Smooth muscle cell (in vitro differentiated cells): ENCODE results near the gene SENP1. TPM values are rescaled to one million over a fixed set of nuclear protein-coding genes. Genes with fewer than 3 reads are reported as not detected.

Experiments
- DNase-seq: peaks from one replicate; lab custom pipeline; 2025; ENCODE audit not compliant: unreplicated experiment; lab: John Stamatoyannopoulos, UW
- H2AFZ ChIP-seq: fragments of 200-600 bp; sonication (generic); 2 replicates; pipeline ENCODE4 v1.6.0; 2016; ENCODE audit warnings: antibody characterized with exemption, low read depth, mild to moderate bottlenecking
- H3F3A ChIP-seq: fragments of 200-600 bp; sonication (generic); 2 replicates; pipeline ENCODE4 v1.6.0; 2017; ENCODE audit warnings: antibody characterized with exemption, low read depth
- H3K27ac ChIP-seq: fragments of 200-600 bp; sonication (generic); 2 replicates; pipeline ENCODE4 v1.5.1; 2016; ENCODE audit warnings: low read depth, mild to moderate bottlenecking
- H3K27me3 ChIP-seq: fragments of 200-600 bp; sonication (generic); 2 replicates; pipeline ENCODE4 v1.6.1; 2016; ENCODE audit warnings: low read depth, mild to moderate bottlenecking
- H3K36me3 ChIP-seq: fragments of 200-600 bp; sonication (generic); 2 replicates; pipeline ENCODE4 v1.5.1; 2016; ENCODE audit warnings: low read depth
- H3K4me1 ChIP-seq: fragments of 200-600 bp; sonication (generic); 2 replicates; pipeline ENCODE4 v1.5.1; 2016; ENCODE audit warnings: low read depth
- H3K4me2 ChIP-seq: fragments of 200-600 bp; sonication (generic); 2 replicates; pipeline ENCODE4 v1.6.0; 2016; ENCODE audit warnings: mild to moderate bottlenecking
- H3K4me3 ChIP-seq: fragments of 200-600 bp; sonication (generic); 2 replicates; pipeline ENCODE4 v1.5.1; 2016; ENCODE audit warnings: mild to moderate bottlenecking
- H3K79me2 ChIP-seq: fragments of 200-600 bp; sonication (generic); 2 replicates; pipeline ENCODE4 v1.6.0; 2016; ENCODE audit warnings: low read depth, mild to moderate bottlenecking
- H3K9ac ChIP-seq: fragments of 200-600 bp; sonication (generic); 2 replicates; pipeline ENCODE4 v1.6.0; 2016; ENCODE audit warnings: low read depth
- H3K9me3 ChIP-seq: fragments of 200-600 bp; sonication (generic); replicated peaks from 2 replicates; pipeline ENCODE4 v1.5.1; 2016; ENCODE audit warnings: low read depth
- H4K20me1 ChIP-seq: fragments of 200-600 bp; sonication (generic); 2 replicates; pipeline ENCODE4 v1.6.0; 2016; ENCODE audit warnings: low read depth
- WGBS: methylation state at CpG from one replicate; pipeline ENCODE4 v1.1.7; 2016; ENCODE audit warnings: low lambda C conversion rate; 5-methylcytosine and 5-hydroxymethylcytosine counted together
- polyA plus RNA-seq: library from polyadenylated mRNA; unstranded; fragments of >200 nt; fragmentation: Nextera tagmentation; extraction: Ambion mirVana; gene quantifications from 2 replicates; pipeline ENCODE4 v1.2.1, GENCODE V29; 2016
- total RNA-seq: library from RNA; depleted of rRNA; stranded (reverse); fragments of >200 nt; gene quantifications from 2 replicates; pipeline ENCODE4 v1.2.3, GENCODE V29; 2014
- TF ChIP-seq, protein P1 (sequence below): fragments of 200-600 bp; sonication (generic); IDR thresholded peaks from 2 replicates; pipeline ENCODE4 v1.5.1; 2017; ENCODE audit warnings: borderline replicate concordance, mild to moderate bottlenecking, antibody characterized with exemption; ENCODE audit not compliant: insufficient read depth, poor library complexity, severe bottlenecking

The SENP1 gene
- total and polyA plus RNA-seq, 2 experiments from 2014 or later: 6.7 to 25.8 TPM

DNA sequence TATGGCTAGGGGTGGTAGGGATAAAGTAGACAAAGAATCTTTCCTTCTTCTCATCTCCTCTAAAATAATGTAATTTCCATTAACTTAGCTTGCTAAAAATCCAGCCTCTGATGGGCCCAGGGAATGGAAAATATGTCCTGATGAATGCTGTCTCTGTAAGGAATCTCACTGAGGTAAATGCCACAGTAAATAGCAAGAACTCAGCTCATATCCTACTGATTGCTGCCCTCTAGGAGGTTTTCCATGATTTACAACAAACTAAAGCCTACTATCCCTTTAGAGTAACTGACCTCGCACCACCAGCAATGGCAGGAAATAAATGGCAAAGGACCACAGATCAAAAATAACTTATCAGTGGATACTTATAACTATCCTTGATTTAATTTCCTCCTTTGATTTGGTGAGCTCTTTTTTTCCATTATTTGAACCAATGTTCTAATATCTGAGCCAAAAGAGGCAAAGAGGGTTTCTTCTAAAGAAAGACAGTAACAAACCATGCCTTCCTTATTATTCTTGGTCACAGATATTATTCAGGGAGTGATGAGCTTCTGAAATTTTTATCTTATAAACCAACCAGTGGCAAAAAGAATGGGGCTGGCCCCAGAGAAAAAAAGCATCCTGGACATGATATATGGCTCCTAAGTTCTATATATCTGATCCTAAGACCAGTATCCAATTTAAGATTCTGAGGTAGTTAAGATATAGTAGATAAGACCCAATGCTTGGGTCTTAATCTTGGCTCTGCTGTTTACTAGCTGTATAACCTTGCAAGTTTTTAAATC is 43.8 kb downstream of the SENP1 start:
- no peak overlapping the region for H3K4me3 ChIP-seq
- no peaks in the 10 kb centered on the region for H3K4me1 ChIP-seq
- DNase-seq: no peak
- peaks cover 42% of the 10 kb centered on the region for H3K36me3 ChIP-seq
- no peaks in the 10 kb centered on the region for H3K27me3 ChIP-seq
- TF ChIP-seq, protein P1, sequence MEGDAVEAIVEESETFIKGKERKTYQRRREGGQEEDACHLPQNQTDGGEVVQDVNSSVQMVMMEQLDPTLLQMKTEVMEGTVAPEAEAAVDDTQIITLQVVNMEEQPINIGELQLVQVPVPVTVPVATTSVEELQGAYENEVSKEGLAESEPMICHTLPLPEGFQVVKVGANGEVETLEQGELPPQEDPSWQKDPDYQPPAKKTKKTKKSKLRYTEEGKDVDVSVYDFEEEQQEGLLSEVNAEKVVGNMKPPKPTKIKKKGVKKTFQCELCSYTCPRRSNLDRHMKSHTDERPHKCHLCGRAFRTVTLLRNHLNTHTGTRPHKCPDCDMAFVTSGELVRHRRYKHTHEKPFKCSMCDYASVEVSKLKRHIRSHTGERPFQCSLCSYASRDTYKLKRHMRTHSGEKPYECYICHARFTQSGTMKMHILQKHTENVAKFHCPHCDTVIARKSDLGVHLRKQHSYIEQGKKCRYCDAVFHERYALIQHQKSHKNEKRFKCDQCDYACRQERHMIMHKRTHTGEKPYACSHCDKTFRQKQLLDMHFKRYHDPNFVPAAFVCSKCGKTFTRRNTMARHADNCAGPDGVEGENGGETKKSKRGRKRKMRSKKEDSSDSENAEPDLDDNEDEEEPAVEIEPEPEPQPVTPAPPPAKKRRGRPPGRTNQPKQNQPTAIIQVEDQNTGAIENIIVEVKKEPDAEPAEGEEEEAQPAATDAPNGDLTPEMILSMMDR: no peak
- no peaks in the 10 kb centered on the region for H3K79me2 ChIP-seq
- no peak overlapping the region for H2AFZ ChIP-seq
- WGBS: 87% methylated on average over 1 of the region's 1 CpG
- no peaks in the 10 kb centered on the region for H3F3A ChIP-seq
- no peak overlapping the region for H3K27ac ChIP-seq
- H3K9me3 ChIP-seq: no peaks in the 10 kb centered on the region
- no peaks in the 10 kb centered on the region for H4K20me1 ChIP-seq
- no peak overlapping the region for H3K4me2 ChIP-seq
- no peak overlapping the region for H3K9ac ChIP-seq

DNA sequence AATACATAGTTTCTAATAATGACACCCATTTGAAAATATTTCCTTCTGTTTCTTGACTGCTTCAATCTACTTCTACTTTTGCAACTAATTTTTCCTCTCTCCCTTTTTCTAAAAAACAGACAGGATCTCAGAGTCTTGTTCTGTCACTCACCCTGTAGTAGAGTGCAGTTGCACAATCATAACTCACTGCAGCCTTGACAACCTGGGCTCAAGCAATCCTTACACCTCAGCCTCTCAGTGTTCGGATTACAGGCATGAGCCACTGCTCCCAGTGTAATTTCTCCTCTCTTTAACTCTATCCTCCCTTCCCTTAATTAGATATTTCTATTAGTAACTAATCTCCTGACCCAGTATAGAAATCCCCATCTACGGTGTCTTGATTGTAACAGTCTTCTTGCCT is 45.4 kb downstream of the SENP1 start:
- TF ChIP-seq, protein P1: no peak
- 98% methylated on average over 2 of the region's 2 CpGs for WGBS
- Histone ChIP-seq H3K4me1 (no peaks in the 10 kb centered on the region), H3K27me3 (no peaks in the 10 kb centered on the region), H3K4me3 (no peak overlapping the region), H3K4me2 (no peak overlapping the region), H3K36me3 (peaks cover 37% of the 10 kb centered on the region), H3K9ac (no peak overlapping the region), H3K27ac (no peak overlapping the region), H4K20me1 (no peaks in the 10 kb centered on the region), H3K9me3 (no peaks in the 10 kb centered on the region), H2AFZ (no peak overlapping the region), H3K79me2 (no peaks in the 10 kb centered on the region), H3F3A (no peaks in the 10 kb centered on the region)
- no peak for DNase-seq

DNA sequence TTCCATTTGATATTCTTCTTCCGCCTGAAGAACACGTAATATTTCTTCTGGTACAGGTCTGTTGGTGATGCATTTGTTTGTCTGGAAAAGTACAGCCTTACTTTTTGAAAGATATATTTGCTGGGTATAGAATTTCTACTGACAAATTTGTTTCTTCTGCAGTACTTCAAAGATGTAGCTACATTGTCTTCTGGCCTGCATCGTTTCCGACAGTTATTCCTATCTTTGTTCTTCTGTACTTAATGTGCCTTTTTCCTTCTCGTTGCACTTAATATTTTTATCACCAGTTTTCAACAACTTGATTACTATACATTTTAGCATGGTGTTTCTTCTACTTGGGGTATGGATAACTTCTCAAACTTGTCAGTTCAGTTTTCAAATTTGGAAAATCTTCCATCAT is 47.1 kb downstream of the SENP1 start:
- no peaks in the 10 kb centered on the region for H4K20me1 ChIP-seq
- no peak overlapping the region for H3K4me2 ChIP-seq
- TF ChIP-seq, protein P1: no peak
- H3F3A ChIP-seq: no peaks in the 10 kb centered on the region
- H3K4me3 ChIP-seq: no peak overlapping the region
- H3K4me1 ChIP-seq: no peaks in the 10 kb centered on the region
- no peaks in the 10 kb centered on the region for H3K9me3 ChIP-seq
- no peak for DNase-seq
- no peak overlapping the region for H3K9ac ChIP-seq
- WGBS: 98% methylated on average over 5 of the region's 5 CpGs
- no peaks in the 10 kb centered on the region for H3K79me2 ChIP-seq
- H3K27me3 ChIP-seq: no peaks in the 10 kb centered on the region
- no peak overlapping the region for H3K27ac ChIP-seq
- peaks cover 29% of the 10 kb centered on the region for H3K36me3 ChIP-seq
- H2AFZ ChIP-seq: no peak overlapping the region
